Osteoblast (primary cell): ENCODE measurements around the gene LRBA. TPM values are rescaled to one million over a fixed set of nuclear protein-coding genes. Genes with fewer than 3 reads are reported as not detected.

Experiments used
- DNase-seq: peaks from one replicate; pipeline ENCODE4 v3.0.0; 2011; ENCODE audit warnings: low spot score, mixed read lengths; ENCODE audit not compliant: insufficient read length; ENCODE audit errors: missing footprints
- H2AFZ ChIP-seq: 2 replicates; pipeline ENCODE4 v1.6.0; 2011; ENCODE audit warnings: mild to moderate bottlenecking, low read length
- H3K27ac ChIP-seq: 2 replicates; pipeline ENCODE4 v1.5.1; 2011; ENCODE audit warnings: mild to moderate bottlenecking, low read depth, low read length, moderate library complexity
- H3K27me3 ChIP-seq: 2 replicates; pipeline ENCODE4 v1.6.0; 2012; ENCODE audit warnings: mild to moderate bottlenecking, control low read depth, inconsistent platforms, low read length, moderate library complexity; ENCODE audit not compliant: insufficient read depth
- H3K36me3 ChIP-seq: 2 replicates; pipeline ENCODE4 v1.5.1; 2011; ENCODE audit warnings: mild to moderate bottlenecking, low read length, control low read depth, moderate library complexity; ENCODE audit not compliant: insufficient read depth
- H3K4me1 ChIP-seq: 2 replicates; pipeline ENCODE4 v1.5.1; 2011; ENCODE audit warnings: mild to moderate bottlenecking, low read length, control low read depth, moderate library complexity; ENCODE audit not compliant: insufficient read depth
- H3K4me2 ChIP-seq: 2 replicates; pipeline ENCODE4 v1.6.0; 2011; ENCODE audit warnings: mild to moderate bottlenecking, low read length; ENCODE audit not compliant: insufficient read depth
- H3K4me3 ChIP-seq: fragments of 200-600 bp; sonication (generic); 3 replicates; pipeline ENCODE4 v1.5.1; 2012; ENCODE audit warnings: mild to moderate bottlenecking, low read length, inconsistent platforms; ENCODE audit not compliant: insufficient read depth
- H3K79me2 ChIP-seq: 2 replicates; pipeline ENCODE4 v1.6.0; 2012; ENCODE audit warnings: mild to moderate bottlenecking, low read length, control low read depth, inconsistent platforms; ENCODE audit not compliant: insufficient read depth
- H3K9me3 ChIP-seq: 2 replicates; pipeline ENCODE4 v1.5.1; 2011; ENCODE audit warnings: low read depth, low read length, control low read depth
- H4K20me1 ChIP-seq: 2 replicates; pipeline ENCODE4 v1.6.0; 2012; ENCODE audit warnings: mild to moderate bottlenecking, low read length, control low read depth; ENCODE audit not compliant: insufficient read depth
- total RNA-seq: library from RNA; depleted of rRNA; stranded (reverse); fragments of >200 nt; gene quantifications from 2 replicates; pipeline ENCODE4 v1.2.3, GENCODE V29; 2012
- TF ChIP-seq, protein P1 (sequence below): IDR thresholded peaks from 2 replicates; pipeline ENCODE4 v1.5.1; 2011; ENCODE audit warnings: mild to moderate bottlenecking, low read depth, low read length, moderate library complexity; ENCODE audit errors: extremely low read depth

Gene LRBA
- total RNA-seq, 1 donor: 67.3 TPM

DNA sequence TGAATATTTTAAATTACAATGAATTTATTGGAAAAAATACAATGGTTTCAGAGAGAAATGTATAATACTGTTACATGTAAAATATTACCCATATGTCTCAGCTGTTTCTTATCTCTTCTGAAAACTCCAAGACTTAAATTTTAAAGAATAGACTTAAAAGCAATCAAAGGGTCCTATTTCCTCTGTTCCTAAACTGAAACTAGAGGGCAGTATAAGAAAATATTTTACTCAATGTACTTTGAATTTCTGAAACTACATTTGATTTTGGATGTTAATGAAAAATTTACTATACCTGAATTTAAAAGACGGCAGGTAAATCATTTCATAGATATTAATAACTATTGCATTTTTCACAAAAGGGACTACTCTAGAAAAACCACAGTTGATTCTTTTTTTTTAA is 200.2 kb downstream of the LRBA start:
- H3K9me3 ChIP-seq: no peaks in the 10 kb centered on the region
- H3K27me3 ChIP-seq: no peaks in the 10 kb centered on the region
- no peaks in the 10 kb centered on the region for H3K79me2 ChIP-seq
- peaks cover 8% of the 10 kb centered on the region for H3K4me1 ChIP-seq
- H3K36me3 ChIP-seq: no peaks in the 10 kb centered on the region
- no peaks in the 10 kb centered on the region for H4K20me1 ChIP-seq
- H3K4me2 ChIP-seq: no peak overlapping the region
- H3K27ac ChIP-seq: no peak overlapping the region
- DNase-seq: no peak
- TF ChIP-seq, protein P1, sequence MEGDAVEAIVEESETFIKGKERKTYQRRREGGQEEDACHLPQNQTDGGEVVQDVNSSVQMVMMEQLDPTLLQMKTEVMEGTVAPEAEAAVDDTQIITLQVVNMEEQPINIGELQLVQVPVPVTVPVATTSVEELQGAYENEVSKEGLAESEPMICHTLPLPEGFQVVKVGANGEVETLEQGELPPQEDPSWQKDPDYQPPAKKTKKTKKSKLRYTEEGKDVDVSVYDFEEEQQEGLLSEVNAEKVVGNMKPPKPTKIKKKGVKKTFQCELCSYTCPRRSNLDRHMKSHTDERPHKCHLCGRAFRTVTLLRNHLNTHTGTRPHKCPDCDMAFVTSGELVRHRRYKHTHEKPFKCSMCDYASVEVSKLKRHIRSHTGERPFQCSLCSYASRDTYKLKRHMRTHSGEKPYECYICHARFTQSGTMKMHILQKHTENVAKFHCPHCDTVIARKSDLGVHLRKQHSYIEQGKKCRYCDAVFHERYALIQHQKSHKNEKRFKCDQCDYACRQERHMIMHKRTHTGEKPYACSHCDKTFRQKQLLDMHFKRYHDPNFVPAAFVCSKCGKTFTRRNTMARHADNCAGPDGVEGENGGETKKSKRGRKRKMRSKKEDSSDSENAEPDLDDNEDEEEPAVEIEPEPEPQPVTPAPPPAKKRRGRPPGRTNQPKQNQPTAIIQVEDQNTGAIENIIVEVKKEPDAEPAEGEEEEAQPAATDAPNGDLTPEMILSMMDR: peak; percentile 22
- H3K4me3 ChIP-seq: no peak overlapping the region
- H2AFZ ChIP-seq: no peak overlapping the region

DNA sequence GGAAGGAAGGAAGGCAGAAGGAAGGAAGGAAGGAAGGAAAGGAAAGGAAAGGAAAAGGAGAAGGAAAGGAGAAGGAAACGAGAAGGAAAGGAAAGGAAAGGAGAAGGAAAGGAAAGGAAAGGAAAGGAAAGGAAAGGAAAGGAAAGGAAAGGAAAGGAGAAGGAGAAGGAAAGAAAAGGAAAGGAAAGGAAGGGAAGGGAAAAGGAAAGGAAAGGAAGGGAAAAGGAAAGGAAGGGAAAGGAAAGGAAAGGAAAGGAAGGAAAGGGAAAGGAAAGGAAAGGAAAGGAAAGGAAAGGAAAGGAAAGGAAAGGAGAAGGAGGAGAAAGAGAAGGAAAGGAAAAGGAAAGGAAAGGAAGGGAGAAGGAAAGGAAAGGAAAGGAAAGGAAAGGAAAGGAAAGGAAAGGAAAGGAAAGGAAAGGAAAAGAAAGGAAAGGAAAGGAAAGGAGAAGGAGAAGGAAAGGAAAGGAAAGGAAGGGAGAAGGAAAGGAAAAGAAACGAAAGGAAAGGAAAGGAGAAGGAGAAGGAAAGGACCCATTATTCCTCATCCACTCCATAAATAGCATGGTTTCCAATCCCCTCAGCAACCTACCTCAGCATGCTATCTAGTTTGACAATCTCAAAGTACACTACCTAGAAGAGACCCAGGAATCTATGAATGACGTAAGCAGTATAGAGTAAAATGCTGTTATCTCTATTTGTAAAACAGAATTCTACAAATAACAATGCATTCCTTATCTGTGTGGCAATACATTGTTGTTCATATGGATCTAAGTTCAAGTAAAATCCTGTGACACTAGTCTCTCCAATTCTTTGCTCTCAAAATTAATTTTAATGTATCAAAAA is 209.7 kb downstream of the LRBA start:
- TF ChIP-seq, protein P1: no peak
- H3K36me3 ChIP-seq: no peaks in the 10 kb centered on the region
- H4K20me1 ChIP-seq: no peaks in the 10 kb centered on the region
- no peak overlapping the region for H3K4me2 ChIP-seq
- no peak overlapping the region for H3K4me3 ChIP-seq
- no peak overlapping the region for H2AFZ ChIP-seq
- H3K27me3 ChIP-seq: no peaks in the 10 kb centered on the region
- DNase-seq: no peak
- no peaks in the 10 kb centered on the region for H3K9me3 ChIP-seq
- H3K79me2 ChIP-seq: no peaks in the 10 kb centered on the region
- no peak overlapping the region for H3K27ac ChIP-seq
- no peaks in the 10 kb centered on the region for H3K4me1 ChIP-seq

DNA sequence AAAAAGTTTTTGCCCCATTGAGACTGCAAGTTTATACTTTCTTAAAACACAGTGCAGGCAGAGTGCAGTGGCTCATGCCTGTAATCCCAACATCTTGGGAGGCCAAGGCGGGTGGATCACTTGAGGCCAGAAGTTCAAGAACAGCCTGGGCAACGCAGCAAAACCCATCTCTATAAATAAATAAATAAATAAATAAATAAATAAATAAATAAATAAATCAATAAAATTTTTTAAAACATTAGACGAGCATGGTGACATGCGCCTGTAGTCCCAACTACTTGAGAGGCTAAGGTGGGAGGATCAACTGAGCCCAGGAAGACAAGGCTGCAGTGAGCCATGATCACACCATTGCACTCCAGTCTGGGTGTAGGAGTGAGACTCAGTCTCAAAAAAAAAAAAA is 213.3 kb downstream of the LRBA start:
- Histone ChIP-seq H3K27me3 (no peaks in the 10 kb centered on the region), H4K20me1 (no peaks in the 10 kb centered on the region), H3K4me2 (no peak overlapping the region), H3K79me2 (no peaks in the 10 kb centered on the region), H2AFZ (no peak overlapping the region), H3K4me1 (no peaks in the 10 kb centered on the region), H3K4me3 (no peak overlapping the region), H3K36me3 (no peaks in the 10 kb centered on the region), H3K27ac (no peak overlapping the region), H3K9me3 (no peaks in the 10 kb centered on the region)
- no peak for DNase-seq
- TF ChIP-seq, protein P1: no peak

DNA sequence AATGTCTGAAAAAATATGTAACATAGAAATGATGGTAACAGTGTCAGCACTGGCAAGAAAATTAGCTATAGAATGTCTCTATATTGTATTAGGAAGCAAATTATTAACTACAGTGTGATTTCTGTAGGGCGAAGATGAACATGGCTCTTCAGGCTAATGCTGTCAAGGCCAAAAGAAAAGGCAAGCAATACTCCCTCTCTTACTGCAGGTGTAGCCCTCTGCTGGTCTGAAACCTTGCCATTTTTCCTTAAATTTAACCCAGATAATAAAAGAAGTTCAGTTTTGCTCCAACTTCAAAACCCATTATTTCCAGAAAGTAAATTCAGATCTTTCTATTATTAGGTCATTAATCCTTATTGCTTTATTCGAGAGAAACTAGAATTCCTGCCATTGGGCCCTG is 215.9 kb downstream of the LRBA start:
- H3K79me2 ChIP-seq: no peaks in the 10 kb centered on the region
- H3K4me1 ChIP-seq: no peaks in the 10 kb centered on the region
- no peak overlapping the region for H3K4me2 ChIP-seq
- no peak overlapping the region for H2AFZ ChIP-seq
- no peak overlapping the region for H3K27ac ChIP-seq
- H3K36me3 ChIP-seq: no peaks in the 10 kb centered on the region
- H3K9me3 ChIP-seq: no peaks in the 10 kb centered on the region
- TF ChIP-seq, protein P1: peak; percentile 36
- H4K20me1 ChIP-seq: no peaks in the 10 kb centered on the region
- no peak overlapping the region for H3K4me3 ChIP-seq
- H3K27me3 ChIP-seq: no peaks in the 10 kb centered on the region
- no peak for DNase-seq
